Measurements from ENCODE around the gene THUMPD3. TPM values are rescaled to one million over a fixed set of nuclear protein-coding genes. Genes with fewer than 3 reads are reported as not detected.
A peak's percentile ranks its signal among the peaks of the same experiment; 100 is the strongest.

The THUMPD3 gene
- total RNA-seq, 5 donors from 2014 or later (not counting 1 experiment from before 2014, with no cell fraction given), result 33.3 to 44.4 (median 43.5) TPM

DNA sequence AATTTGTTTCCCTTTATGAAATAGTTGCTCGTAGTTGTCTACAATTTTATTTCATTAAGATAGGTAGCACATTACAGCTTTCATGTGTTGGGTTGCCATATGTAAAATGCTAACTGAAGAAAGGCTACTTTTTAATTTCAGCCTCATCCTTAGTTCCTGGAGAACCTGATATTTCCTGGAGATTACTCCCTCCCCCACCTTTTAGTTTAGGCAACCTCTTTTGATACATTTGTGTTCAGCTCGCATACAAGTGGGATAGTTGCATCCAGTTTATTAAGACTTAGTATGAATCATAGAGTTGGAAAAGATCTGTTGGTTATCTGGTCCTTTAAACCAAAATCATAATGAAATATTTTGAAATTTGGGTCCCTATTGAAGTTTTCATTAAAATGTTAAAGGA is 40.6 kb downstream of the THUMPD3 start:
- no peaks in the 10 kb centered on the region for H3K9me3 Mint-ChIP-seq
- H3K4me3 Mint-ChIP-seq, result peak overlapping the region in 1 of 3 donors; percentile 50
- ChIA-PET POLR2A (interaction anchor here in 1 of 2 donors (0.6 to 0.9 kb wide), 2 partner anchors 10 to 240 kb away, joined by 3 to 4 read pairs; no protein-coding TSS in a partner anchor), CTCF (interaction anchor here in 1 of 2 donors (0.9 to 1.7 kb wide), 3 partner anchors 8 to 47 kb away, joined by 3 to 6 read pairs (median 5); no protein-coding TSS in a partner anchor)
- H3K27ac ChIP-seq (ENCODE audit: low read length), result no peak overlapping the region
- no peak for DNase-seq
- no peak overlapping the region for H3K27ac Mint-ChIP-seq
- H3K4me3 ChIP-seq (ENCODE audit: control insufficient read depth in 1 of 2, extremely low read depth in 1 of 2, low read length in 1 of 2), result no peak overlapping the region
- H3K36me3 ChIP-seq (ENCODE audit: control insufficient read depth in 2 of 2, extremely low read depth in 1 of 2, insufficient read depth in 1 of 2, low read length in 1 of 2), result no peaks in the 10 kb centered on the region
- H3K4me1 ChIP-seq (ENCODE audit: control insufficient read depth in 1 of 2, extremely low read depth in 1 of 2, insufficient read depth in 2 of 2, low read length in 2 of 2), result peaks cover 32 to 55% of the 10 kb centered on the region in 2 experiments
- no peak for ATAC-seq (replicated peaks in 1 of 4)
- H3K27me3 Mint-ChIP-seq, result no peaks in the 10 kb centered on the region
- WGBS (ENCODE audit: insufficient coverage), result no CpG with 5 or more reads among the region's 2 CpGs
- peaks cover 87 to 90% (median 89%) of the 10 kb centered on the region in 3 donors for H3K4me1 Mint-ChIP-seq
- no peaks in the 10 kb centered on the region for H3K36me3 Mint-ChIP-seq
- no peaks in the 10 kb centered on the region for H3K27me3 ChIP-seq (replicated peaks in 1 of 2; ENCODE audit: control insufficient read depth in 2 of 2, extremely low read depth in 1 of 2, insufficient read depth in 2 of 2, low read length in 1 of 2)
- H3K9me3 ChIP-seq, result no peaks in the 10 kb centered on the region

DNA sequence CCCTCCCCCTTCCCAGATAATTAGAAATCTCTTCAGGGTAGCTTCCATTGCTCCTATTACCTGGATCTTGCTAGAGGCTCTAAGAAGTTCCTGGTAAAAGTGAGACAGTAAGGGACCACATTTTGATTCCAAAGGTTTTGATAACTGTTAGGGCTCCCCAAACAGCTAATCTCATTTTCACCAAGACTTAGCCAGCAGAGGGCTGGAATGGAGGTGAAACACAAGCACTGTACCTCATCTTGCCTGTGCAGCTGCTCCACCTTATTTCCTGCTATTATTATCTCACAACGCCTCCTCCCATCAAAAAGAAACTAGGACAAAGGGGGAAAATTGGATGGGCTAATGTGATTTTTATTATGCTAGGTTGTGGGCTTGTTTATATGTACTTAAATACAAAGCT is 41.8 kb downstream of the THUMPD3 start:
- peaks cover 5% of the 10 kb centered on the region for H3K36me3 Mint-ChIP-seq
- Histone ChIP-seq H3K9me3 (no peaks in the 10 kb centered on the region), H3K27ac (ENCODE audit: low read length) (no peak overlapping the region), H3K27me3 (replicated peaks in 1 of 2; ENCODE audit: control insufficient read depth in 2 of 2, extremely low read depth in 1 of 2, insufficient read depth in 2 of 2, low read length in 1 of 2) (no peaks in the 10 kb centered on the region), H3K4me1 (ENCODE audit: control insufficient read depth in 1 of 2, extremely low read depth in 1 of 2, insufficient read depth in 2 of 2, low read length in 2 of 2) (peaks cover 21 to 51% of the 10 kb centered on the region in 2 experiments), H3K36me3 (ENCODE audit: control insufficient read depth in 2 of 2, extremely low read depth in 1 of 2, insufficient read depth in 1 of 2, low read length in 1 of 2) (no peaks in the 10 kb centered on the region), H3K4me3 (ENCODE audit: control insufficient read depth in 1 of 2, extremely low read depth in 1 of 2, low read length in 1 of 2) (no peak overlapping the region)
- ChIA-PET POLR2A (interaction anchor here (0.6 to 1.3 kb wide), 5 partner anchors 8 to 28 kb away, joined by 3 to 6 read pairs (median 4); no protein-coding TSS in a partner anchor), CTCF (interaction anchor here (0.6 to 1.7 kb wide), 10 partner anchors 9 to 51 kb away, joined by 3 to 7 read pairs (median 3); partner anchors contain the start of gene THUMPD3 (in 2 of the 2))
- DNase-seq (peak in 6 of 35 experiments; percentile 2 to 51 (median 11)), ATAC-seq (replicated peaks in 1 of 4) (peak; percentile 68 to 89 (median 69))
- no peaks in the 10 kb centered on the region for H3K27me3 Mint-ChIP-seq
- peak overlapping the region in 1 of 3 donors; percentile 61 for H3K4me3 Mint-ChIP-seq
- H3K4me1 Mint-ChIP-seq, result peaks cover 88 to 91% (median 89%) of the 10 kb centered on the region in 3 donors
- WGBS (ENCODE audit: insufficient coverage), result no CpG with 5 or more reads among the region's 1 CpG
- H3K27ac Mint-ChIP-seq, result peak overlapping the region; percentile 7 to 40
- no peaks in the 10 kb centered on the region for H3K9me3 Mint-ChIP-seq

GRCh38 chr3:9405756-9406155 is 42.9 kb downstream of the THUMPD3 start:
- CTCF ChIA-PET, result interaction anchor here (0.5 to 1.7 kb wide), 5 partner anchors 10 to 54 kb away, joined by 3 to 8 read pairs (median 5); partner anchors contain the start of gene THUMPD3 (in 1 of the 2)
- Mint-ChIP-seq H3K36me3 (peaks cover 11% of the 10 kb centered on the region), H3K4me1 (peaks cover 87 to 90% (median 90%) of the 10 kb centered on the region in 3 donors), H3K4me3 (peak overlapping the region in 1 of 3 donors; percentile 4), H3K27ac (no peak overlapping the region), H3K27me3 (no peaks in the 10 kb centered on the region), H3K9me3 (no peaks in the 10 kb centered on the region)
- no peaks in the 10 kb centered on the region for H3K36me3 ChIP-seq (ENCODE audit: control insufficient read depth in 2 of 2, extremely low read depth in 1 of 2, insufficient read depth in 1 of 2, low read length in 1 of 2)
- no peaks in the 10 kb centered on the region for H3K27me3 ChIP-seq (replicated peaks in 1 of 2; ENCODE audit: control insufficient read depth in 2 of 2, extremely low read depth in 1 of 2, insufficient read depth in 2 of 2, low read length in 1 of 2)
- no peak overlapping the region for H3K4me3 ChIP-seq (ENCODE audit: control insufficient read depth in 1 of 2, extremely low read depth in 1 of 2, low read length in 1 of 2)
- ATAC-seq (replicated peaks in 1 of 4), result no peak
- WGBS (ENCODE audit: insufficient coverage), result no CpG with 5 or more reads among the region's 3 CpGs
- POLR2A ChIA-PET, result interaction anchor here (1.0 to 1.2 kb wide), 2 partner anchors 9 to 29 kb away, joined by 3 to 4 read pairs; no protein-coding TSS in a partner anchor
- H3K27ac ChIP-seq (ENCODE audit: low read length), result no peak overlapping the region
- DNase-seq, result no peak
- H3K4me1 ChIP-seq (ENCODE audit: control insufficient read depth in 1 of 2, extremely low read depth in 1 of 2, insufficient read depth in 2 of 2, low read length in 2 of 2), result peaks cover 15 to 43% of the 10 kb centered on the region in 2 experiments
- no peaks in the 10 kb centered on the region for H3K9me3 ChIP-seq

GRCh38 chr3:9406856-9407626 is 44.2 kb downstream of the THUMPD3 start:
- Histone ChIP-seq H3K9me3 (no peaks in the 10 kb centered on the region), H3K36me3 (ENCODE audit: control insufficient read depth in 2 of 2, extremely low read depth in 1 of 2, insufficient read depth in 1 of 2, low read length in 1 of 2) (no peaks in the 10 kb centered on the region), H3K4me3 (ENCODE audit: control insufficient read depth in 1 of 2, extremely low read depth in 1 of 2, low read length in 1 of 2) (no peak overlapping the region), H3K27me3 (replicated peaks in 1 of 2; ENCODE audit: control insufficient read depth in 2 of 2, extremely low read depth in 1 of 2, insufficient read depth in 2 of 2, low read length in 1 of 2) (no peaks in the 10 kb centered on the region), H3K27ac (ENCODE audit: low read length) (no peak overlapping the region), H3K4me1 (ENCODE audit: control insufficient read depth in 1 of 2, extremely low read depth in 1 of 2, insufficient read depth in 2 of 2, low read length in 2 of 2) (peaks cover 14 to 35% of the 10 kb centered on the region in 2 experiments)
- peak overlapping the region in 1 of 2 donors; percentile 34 for H3K27ac Mint-ChIP-seq
- peaks cover 81 to 87% (median 84%) of the 10 kb centered on the region in 3 donors for H3K4me1 Mint-ChIP-seq
- H3K9me3 Mint-ChIP-seq, result no peaks in the 10 kb centered on the region
- no peak overlapping the region for H3K4me3 Mint-ChIP-seq
- 89% methylated on average over 4 of the region's 7 CpGs for WGBS (ENCODE audit: insufficient coverage)
- peaks cover 11% of the 10 kb centered on the region for H3K36me3 Mint-ChIP-seq
- ChIA-PET CTCF (interaction anchor here (0.7 to 0.8 kb wide), 2 partner anchors 9 to 11 kb away, joined by 3 to 4 read pairs; no protein-coding TSS in a partner anchor), POLR2A (interaction anchor here in 1 of 2 donors (0.5 to 1.1 kb wide), 3 partner anchors 10 to 398 kb away, joined by 3 to 10 read pairs (median 3); partner anchors contain the start of gene SETD5)
- no peak for ATAC-seq (replicated peaks in 1 of 4)
- H3K27me3 Mint-ChIP-seq, result no peaks in the 10 kb centered on the region
- no peak for DNase-seq

DNA sequence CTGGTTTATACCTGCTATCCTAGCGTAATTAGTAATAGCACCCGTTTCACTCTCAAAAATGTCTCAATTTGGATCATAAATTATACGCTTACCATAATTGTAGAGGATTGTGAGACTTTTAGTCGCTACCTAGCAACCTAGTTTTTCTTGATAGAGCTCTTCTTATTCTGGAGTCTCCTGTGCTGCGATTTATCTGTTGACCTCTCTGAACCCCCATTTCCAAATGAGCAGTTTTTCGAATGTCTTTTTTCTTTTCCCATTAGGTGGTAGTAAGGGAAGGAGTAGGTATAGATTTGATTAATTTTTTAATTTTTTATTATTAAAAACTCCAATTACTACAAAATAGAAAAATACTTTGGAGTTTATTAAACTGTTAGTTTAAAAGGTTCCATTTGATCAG is 45.2 kb downstream of the THUMPD3 start:
- H3K9me3 ChIP-seq, result no peaks in the 10 kb centered on the region
- Mint-ChIP-seq H3K36me3 (peaks cover 11% of the 10 kb centered on the region), H3K4me3 (no peak overlapping the region), H3K27me3 (no peaks in the 10 kb centered on the region), H3K27ac (no peak overlapping the region), H3K4me1 (peaks cover 81 to 87% (median 82%) of the 10 kb centered on the region in 3 donors), H3K9me3 (no peaks in the 10 kb centered on the region)
- H3K27ac ChIP-seq (ENCODE audit: low read length), result no peak overlapping the region
- ATAC-seq (replicated peaks in 1 of 4) (no peak), DNase-seq (no peak)
- CTCF ChIA-PET, result interaction anchor here in 1 of 2 donors (0.5 to 1.5 kb wide), 3 partner anchors 9 to 12 kb away, joined by 3 to 5 read pairs (median 3); no protein-coding TSS in a partner anchor
- no peaks in the 10 kb centered on the region for H3K36me3 ChIP-seq (ENCODE audit: control insufficient read depth in 2 of 2, extremely low read depth in 1 of 2, insufficient read depth in 1 of 2, low read length in 1 of 2)
- WGBS (ENCODE audit: insufficient coverage), result no CpG with 5 or more reads among the region's 6 CpGs
- H3K4me3 ChIP-seq (ENCODE audit: control insufficient read depth in 1 of 2, extremely low read depth in 1 of 2, low read length in 1 of 2), result no peak overlapping the region
- POLR2A ChIA-PET, result interaction anchor here in 1 of 2 donors (0.6 to 1.1 kb wide), 2 partner anchors 11 to 24 kb away, joined by 3 to 10 read pairs; partner anchors contain the start of gene SETD5
- no peaks in the 10 kb centered on the region for H3K27me3 ChIP-seq (replicated peaks in 1 of 2; ENCODE audit: control insufficient read depth in 2 of 2, extremely low read depth in 1 of 2, insufficient read depth in 2 of 2, low read length in 1 of 2)
- peaks cover 14 to 25% of the 10 kb centered on the region in 2 experiments for H3K4me1 ChIP-seq (ENCODE audit: control insufficient read depth in 1 of 2, extremely low read depth in 1 of 2, insufficient read depth in 2 of 2, low read length in 2 of 2)

DNA sequence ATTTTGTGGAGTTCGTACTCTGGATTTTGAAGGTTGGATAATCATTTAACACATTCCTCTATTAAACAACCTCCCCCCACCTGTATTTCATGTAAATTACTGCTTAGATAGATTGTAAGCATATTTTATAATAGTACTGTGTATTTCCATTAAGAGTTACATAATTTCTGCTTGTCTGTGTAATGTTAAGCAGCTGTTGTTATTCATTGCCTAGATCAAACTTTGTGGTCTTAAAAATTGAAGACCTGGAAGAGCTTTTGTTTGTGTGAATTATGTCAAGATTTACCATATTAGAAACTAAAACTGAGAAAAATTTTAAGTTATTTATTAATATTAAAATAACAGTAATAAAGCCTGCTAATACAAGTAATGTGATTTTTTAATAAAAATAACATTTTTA is 45.7 kb downstream of the THUMPD3 start:
- Mint-ChIP-seq H3K9me3 (no peaks in the 10 kb centered on the region), H3K36me3 (peaks cover 14% of the 10 kb centered on the region), H3K4me1 (peaks cover 80 to 87% (median 81%) of the 10 kb centered on the region in 3 donors), H3K27me3 (no peaks in the 10 kb centered on the region), H3K27ac (peak overlapping the region in 1 of 2 donors; percentile 52), H3K4me3 (peak overlapping the region in 1 of 3 donors; percentile 22)
- CTCF ChIA-PET, result interaction anchor here in 1 of 2 donors (1.0 to 1.5 kb wide), 2 partner anchors 8 to 10 kb away, joined by 3 to 5 read pairs; no protein-coding TSS in a partner anchor
- POLR2A ChIA-PET, result no interaction called here
- DNase-seq, result no peak
- Histone ChIP-seq H3K36me3 (ENCODE audit: control insufficient read depth in 2 of 2, extremely low read depth in 1 of 2, insufficient read depth in 1 of 2, low read length in 1 of 2) (no peaks in the 10 kb centered on the region), H3K4me1 (ENCODE audit: control insufficient read depth in 1 of 2, extremely low read depth in 1 of 2, insufficient read depth in 2 of 2, low read length in 2 of 2) (peaks cover 14 to 20% of the 10 kb centered on the region in 2 experiments), H3K27ac (ENCODE audit: low read length) (no peak overlapping the region), H3K4me3 (ENCODE audit: control insufficient read depth in 1 of 2, extremely low read depth in 1 of 2, low read length in 1 of 2) (no peak overlapping the region), H3K9me3 (no peaks in the 10 kb centered on the region), H3K27me3 (replicated peaks in 1 of 2; ENCODE audit: control insufficient read depth in 2 of 2, extremely low read depth in 1 of 2, insufficient read depth in 2 of 2, low read length in 1 of 2) (no peaks in the 10 kb centered on the region)
- no peak for ATAC-seq (replicated peaks in 1 of 4)
- WGBS (ENCODE audit: insufficient coverage), result no CpG with 5 or more reads among the region's 1 CpG
